NCI-H460 (cell line): ENCODE data around the gene LGI1. TPM values are rescaled to one million over a fixed set of nuclear protein-coding genes. Genes with fewer than 3 reads are reported as not detected.

Experiments used
- DNase-seq: peaks from one replicate; pipeline ENCODE4 v3.0.0-alpha.2; 2016; ENCODE audit warnings: low read depth; ENCODE audit errors: extremely low read depth
- total RNA-seq: library from RNA; depleted of rRNA; stranded (reverse); fragments of >200 nt; shearing (Covaris generic); gene quantifications from 2 replicates; pipeline ENCODE4 v1.2.3, GENCODE V29; 2014

The LGI1 gene
- total RNA-seq, 1 experiment from 2014 or later = 0.32 TPM

DNA sequence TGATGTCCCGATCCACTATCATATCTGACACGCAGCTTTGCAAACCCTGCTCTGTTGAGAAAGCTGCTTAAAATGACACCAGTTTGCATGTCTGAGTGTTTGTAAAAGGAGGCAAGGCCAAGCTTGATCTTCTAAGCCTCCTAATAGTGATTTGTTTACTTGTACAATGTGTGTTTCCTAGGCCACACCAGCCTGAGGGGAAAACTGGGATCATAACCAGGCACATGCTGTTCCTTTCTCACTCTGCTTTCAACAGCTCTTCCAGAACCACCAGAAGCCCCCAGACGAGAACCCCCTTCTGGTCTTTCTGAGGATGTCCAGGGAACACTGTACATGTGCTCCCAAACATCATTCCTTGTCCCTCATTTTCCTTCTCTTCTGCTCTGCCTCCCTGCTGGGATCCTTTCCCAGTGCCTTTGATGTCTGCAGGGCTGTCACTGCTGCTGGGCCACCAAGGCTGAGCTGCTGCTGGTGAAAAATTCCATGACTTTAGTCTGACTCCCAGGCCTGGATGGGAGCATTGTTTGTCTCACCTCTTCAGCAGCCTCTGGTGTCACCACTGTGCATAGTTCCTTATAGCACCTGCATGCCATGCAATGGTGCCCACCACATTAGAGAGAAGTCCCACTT, 4.0 kb upstream of the LGI1 start:
- DNase-seq = no peak

DNA sequence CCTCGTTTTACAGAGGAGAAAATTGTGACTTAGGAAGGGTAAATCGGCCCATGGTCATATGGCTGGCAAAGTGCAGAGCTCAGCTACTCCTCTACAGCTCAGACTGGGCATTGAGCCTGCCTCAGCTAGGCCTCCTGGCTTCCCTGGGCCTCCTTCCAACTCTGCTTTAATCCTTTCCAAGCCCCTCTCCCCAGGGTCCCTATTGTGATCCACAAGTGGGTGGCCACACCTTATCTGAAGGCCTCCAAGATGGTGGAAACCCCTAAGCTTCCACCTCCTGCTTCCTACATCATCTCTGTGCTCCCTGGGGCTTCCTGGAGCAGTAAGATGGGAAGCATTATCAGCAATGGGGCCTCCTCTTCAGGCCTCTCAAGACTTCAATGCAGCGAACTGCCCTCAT, 3.0 kb upstream of the LGI1 start:
- no peak for DNase-seq

DNA sequence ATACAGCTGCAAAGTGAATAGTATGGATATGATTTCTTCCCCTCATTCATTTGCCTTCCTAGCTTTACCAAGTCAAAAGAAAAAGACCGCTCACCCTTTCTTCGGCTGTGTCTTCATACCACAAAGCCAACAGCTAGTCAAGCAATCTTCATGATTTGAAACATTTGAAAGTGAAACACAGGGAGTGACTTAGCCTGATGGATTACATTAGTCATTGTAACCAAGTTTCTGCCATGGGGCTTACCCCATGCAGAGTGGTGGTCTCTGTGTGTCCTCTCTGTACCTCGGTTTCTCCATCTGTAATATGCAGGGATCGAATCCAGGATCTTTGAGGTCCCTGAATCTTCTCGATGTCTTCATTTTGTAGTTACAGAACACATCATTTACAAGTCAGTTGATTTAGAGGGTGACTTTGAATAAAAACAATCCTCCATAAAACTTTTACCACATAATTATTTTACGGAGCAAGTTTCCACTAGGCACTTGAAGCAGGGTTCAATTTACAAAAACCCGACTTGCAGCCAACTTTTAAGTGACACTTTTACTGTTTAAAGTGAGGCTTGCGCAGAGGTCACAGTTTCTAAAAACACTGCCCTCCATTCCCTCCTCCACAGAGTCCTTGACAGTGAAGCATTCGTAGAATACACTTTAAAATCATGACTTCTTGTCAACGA, 2.2 kb upstream of the LGI1 start:
- DNase-seq = no peak

DNA sequence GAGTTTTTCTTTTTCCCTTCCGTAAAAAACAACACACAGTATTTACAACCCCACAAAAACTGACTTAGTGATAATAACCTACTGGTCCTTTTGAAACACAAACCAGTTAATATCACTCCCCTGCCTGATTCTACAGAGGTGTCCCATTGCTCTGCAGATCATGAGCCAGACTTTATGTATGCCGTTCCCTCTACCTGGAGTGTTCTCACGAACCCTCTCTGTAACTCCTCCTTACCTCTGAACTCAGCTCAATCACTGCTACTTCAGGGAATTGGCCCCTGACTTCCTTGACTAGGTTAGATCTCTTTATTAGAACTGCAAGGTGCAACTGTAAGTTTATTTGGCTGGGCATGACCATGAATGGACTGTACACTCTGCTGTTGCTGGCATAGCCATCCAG, 1.6 kb upstream of the LGI1 start:
- DNase-seq = no peak

DNA sequence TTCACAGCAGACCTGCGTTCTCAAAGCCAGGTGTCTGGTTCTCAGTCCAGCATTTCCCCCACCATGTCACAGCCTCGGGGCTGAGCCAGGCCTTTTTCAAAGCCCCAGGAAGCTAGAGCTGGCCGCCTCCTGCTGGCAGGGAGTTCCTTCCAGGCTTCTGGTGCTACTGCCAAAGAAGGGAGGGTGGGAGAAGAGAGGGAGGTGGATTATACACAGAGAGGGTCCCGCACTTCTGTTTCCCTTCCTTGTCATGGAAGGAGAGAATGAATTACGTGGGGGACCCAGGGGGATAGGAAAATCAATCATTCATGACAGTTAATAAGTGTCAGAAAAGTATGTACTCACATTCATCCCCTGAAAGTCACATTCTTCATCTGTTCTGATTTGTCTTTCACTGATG, 600 bp upstream of the LGI1 start:
- DNase-seq = no peak

DNA sequence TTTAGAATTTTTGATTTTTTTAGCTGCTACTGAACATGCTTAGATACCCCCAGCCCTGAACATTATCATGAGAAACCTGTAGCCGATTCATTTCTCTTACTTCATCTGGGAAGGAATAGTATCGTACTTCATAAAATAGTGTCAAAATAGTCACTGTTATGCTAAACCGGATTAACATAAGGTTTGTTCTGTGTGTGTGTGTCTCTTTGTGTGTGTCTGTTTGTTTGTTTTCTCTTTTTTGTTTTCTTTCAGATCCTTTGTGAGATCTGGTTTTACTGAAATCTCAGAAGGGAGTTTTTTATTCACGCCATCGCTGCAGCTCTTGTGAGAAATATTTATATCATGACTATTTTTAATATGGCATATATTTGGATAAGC, 761 bp downstream of the LGI1 start:
- peak; percentile 55 for DNase-seq

DNA sequence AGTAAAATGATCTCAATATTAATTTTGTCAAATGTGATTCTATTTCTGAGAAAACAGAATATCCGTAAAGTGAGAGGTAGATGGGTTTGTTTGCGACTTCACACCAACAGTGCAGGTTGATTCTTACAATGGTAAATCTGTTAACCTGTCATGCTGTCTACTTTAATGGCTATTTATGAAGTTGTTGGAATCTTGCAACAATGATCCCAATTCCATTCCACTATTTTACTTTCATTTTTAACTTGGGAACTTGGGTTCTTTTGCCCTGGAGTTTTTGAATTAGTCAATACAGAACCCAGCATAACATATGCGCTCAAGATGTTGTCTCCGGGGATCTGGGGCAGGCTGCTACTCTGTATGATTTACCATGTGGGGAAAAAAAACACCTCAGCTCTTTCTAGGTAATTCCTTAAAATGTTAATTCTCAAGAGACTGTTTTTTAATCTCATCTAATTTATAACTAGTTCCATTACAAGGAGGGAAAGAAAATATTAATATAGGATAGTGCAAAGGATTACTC, 1.2 kb downstream of the LGI1 start:
- DNase-seq = no peak

DNA sequence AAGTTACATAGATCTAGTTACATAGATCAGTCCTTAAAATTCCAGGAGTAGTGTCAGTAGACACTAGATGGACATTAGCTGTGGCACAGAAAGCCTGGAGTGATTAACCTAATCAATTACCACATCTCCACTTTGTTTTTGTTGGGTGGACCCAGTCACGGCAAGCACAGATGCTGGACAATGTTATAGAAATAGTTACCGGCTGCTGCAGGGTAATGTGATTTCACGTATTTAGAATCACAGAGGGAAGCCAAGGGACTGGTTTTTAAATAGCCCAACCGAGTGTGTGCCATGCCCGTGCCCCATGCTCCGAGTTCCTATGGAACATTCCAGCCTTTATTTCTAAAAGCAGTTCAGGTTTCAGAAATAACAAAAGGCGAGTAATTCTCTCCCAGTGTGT, 2.8 kb downstream of the LGI1 start:
- DNase-seq = no peak

DNA sequence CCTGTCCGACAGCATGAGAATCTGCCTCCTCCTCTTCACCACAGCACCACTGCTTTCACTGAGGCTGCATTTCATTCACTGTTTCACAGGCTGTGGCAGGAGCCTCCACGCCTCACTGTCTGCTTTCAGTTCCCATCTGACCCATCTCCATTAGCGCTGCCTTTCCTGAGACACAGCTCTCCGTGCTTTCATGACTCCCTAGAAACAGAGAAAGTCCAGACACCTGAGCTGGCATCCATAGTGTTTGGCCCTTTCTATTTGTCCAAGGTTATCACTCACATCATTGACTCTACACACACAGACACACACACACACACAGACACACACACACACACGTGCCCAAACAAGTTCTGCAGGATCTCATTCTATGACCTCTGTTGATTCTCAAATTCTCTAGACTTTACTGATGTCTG, 5.2 kb downstream of the LGI1 start:
- DNase-seq = no peak

DNA sequence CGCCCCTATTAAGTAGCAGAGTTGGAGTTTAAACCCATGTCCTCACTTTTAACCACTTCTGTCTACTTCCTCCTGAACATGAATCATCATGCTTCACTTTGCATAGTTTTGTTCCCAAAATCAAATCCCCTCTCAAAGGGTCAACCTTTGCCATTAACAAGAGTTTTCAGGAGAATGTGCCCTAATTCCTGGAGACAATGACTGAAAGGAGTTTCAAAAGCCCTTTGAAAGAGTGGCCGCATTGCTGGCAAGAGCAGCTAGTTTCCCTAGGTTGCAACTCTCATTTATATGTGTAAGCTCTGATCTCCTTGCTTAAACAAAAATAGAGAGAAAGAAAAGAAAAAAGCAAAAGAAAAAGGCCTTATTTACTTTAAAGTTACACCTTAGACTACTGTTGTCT, 9.2 kb downstream of the LGI1 start:
- no peak for DNase-seq

DNA sequence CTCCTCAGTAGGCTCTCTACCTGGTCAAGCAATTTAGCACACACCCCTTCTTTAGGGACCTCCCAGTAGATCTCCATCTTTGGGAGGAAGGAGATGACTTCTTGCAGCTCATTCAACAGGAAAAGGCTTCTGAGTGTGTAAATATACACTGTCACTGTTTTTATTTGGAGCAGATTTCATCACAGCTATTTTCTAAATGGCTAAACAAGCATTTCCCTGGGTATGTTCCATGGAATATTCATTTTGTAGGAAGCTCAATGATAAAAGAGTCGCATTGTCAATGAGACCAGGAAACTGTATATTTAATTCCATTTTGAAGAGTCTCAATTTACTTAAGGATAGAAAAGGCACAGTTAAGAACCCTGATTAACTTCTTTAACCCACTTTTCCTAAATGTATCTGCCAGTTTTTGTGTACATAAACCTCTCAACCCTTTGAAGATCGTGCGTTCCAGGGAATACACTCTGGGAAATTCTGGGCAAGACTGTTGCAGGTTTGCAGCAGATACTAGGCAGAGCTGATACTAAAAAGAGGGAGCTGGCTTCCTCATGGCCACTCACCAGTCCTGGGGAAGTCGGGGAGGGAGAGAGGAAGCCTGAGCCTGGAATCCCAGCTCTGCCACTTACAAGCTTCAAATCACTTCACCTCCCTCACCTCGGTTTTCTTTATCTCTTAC, 10.1 kb downstream of the LGI1 start:
- no peak for DNase-seq

DNA sequence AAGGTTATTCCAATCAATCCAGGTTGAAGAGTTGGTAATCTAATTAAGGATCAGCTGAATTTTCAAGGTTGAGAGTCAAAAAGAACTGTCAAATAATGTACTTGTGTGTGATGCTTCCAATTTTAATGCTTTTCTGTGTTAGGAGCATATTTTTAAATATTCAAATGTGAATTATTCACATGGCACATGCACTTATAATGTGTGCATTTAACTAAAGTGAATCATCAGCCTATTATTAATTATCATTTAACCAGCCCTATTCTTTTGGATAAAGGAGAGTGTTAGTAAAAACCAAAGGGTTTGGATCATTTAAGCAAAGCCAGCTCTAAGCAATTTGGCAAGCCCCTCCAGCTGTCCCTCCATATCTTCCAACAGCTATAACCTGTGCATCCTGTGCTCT, 11.2 kb downstream of the LGI1 start:
- no peak for DNase-seq

DNA sequence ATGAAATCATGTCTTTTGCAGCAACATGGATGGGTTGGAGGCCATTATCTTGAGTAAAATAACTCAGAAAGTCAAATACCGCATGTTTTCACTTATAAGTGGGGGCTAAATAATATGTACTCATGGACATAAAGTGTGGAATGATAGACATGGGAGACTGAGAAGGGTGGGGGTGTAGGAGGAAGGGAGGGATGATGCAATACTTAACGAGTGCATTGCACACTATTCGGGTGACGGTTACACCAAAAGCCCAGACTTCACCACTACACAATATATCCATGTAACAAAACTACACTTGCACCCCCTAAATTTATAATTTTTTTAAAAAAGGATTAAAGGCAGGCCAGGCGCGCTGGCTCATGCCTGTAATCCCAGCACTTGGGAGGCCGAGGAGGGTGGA, 13.6 kb downstream of the LGI1 start:
- no peak for DNase-seq

DNA sequence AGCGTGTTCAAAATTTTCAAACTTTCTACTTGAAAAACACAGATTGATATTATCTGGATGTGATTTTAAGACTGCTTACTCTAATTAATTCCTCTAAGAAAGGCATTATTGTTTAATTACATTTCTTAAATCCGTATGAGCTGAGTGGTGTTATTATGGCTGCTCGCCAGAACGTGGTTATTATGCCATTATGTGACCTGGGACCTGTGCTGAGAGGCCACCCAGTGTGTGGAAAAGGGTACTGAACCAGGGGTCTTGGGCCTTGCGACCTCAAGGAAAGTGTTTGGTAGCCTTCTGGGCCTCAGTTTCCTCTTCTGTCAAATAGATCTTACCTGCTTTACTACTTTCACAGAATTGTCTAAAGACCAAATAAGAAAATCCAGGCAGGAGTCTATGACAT, 15.4 kb downstream of the LGI1 start:
- DNase-seq = no peak

DNA sequence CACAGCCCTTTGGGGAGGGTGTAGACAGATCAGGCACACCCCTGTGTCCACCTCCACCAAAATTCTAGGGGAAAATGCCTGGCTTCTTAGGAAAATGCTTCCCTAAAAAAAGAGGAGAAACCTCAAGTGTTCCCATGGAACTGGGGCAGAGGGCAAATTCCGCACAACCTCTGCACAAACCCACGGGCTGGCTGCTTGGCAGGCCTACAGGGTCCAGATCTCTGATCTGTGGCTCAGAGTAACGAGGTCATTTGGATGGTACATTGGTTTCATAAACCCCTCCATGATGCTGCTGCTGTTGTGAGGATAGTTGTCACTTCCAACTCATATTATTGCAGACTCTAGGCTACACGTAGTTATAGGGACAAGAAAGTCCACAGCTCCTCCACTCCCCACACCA, 16.0 kb downstream of the LGI1 start:
- DNase-seq = no peak

DNA sequence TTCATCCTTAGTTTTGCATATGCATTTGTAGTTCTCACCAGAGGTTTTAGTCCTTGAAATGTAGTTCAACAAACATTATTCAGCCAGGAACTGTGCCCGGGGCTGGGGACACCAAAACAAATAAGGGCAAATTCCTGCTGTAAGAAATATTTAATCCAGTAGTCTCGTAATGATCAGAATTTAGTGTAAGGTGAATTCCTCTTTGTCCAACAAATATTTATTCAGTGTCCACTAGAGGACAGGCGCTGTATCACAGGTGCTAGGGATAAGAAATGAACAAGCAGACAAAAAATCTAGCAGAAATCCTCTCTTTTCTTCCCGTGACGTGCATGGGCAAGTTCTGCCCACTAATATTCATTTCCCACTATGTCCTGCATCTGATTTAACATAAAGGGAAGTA, 17.6 kb downstream of the LGI1 start:
- no peak for DNase-seq

DNA sequence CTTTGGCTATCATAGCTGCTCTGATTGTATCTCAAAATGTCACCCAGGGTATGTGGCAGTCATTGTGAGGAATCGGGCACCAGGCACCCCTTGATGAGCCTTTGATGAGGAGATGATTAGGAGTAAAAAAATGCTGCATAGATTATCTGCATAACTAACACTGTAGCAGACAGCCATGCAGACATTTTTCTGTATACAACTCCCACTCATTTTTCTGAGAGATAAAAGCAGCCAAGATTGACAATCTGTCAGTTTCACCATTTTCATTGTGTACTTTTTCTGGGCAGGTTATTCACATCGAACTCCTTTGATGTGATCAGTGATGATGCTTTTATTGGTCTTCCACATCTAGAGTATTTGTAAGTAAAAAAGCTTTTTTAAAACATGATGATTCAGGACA, 19.4 kb downstream of the LGI1 start:
- DNase-seq = no peak

DNA sequence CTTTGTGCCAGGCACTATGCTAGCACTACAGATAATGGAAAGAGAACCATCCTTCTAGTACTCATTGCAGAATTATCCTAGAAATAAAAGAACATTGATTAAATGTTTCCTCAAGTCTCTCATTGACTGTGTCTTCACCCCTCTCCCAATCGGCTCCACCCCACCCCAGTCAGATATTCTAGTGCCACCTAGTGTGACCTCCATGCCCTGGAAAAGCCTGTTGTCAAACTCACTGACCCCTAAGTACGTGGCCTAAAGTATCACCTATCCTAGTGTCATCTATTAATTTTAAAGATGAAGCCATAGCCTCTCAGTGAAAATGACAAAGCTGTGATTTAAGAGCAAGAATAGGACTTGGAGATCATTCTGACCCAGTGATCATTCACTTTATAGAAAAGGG, 26.3 kb downstream of the LGI1 start:
- no peak for DNase-seq

DNA sequence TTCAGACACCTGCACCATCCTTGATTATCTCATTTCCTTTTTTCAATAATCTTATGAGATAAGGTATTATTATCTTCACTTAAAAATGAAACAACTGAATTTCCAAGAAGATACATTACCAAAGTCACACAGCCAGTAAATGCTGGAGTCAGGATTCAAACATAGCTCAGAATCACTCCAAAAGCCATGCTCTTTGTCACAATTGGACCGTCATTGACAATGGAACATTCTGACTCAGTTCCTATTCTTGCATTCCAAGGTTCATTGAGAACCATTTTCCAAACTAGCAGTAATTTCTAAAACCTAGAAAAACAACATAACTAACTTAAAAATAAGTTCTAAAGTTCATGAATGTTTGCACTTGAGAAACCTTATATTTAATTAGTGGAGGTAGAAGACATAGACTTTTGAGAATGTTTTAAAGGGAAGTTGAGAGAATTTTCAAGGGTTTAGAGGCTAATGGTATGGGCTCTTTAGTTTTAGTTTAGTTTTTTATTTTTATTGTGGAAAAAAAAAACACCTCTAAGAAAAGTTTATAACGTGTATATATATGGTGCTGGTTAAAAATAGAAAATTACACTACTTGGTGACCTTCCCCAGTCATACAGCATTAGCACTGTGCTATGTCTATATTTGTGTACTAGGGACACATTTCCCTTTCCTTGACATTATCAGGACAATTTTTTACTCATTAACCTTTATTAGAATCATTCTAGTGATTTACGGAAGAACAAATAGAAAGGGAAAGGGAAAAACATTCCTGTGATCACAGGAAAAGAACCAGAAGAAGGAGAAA, 30.9 kb downstream of the LGI1 start:
- no peak for DNase-seq

DNA sequence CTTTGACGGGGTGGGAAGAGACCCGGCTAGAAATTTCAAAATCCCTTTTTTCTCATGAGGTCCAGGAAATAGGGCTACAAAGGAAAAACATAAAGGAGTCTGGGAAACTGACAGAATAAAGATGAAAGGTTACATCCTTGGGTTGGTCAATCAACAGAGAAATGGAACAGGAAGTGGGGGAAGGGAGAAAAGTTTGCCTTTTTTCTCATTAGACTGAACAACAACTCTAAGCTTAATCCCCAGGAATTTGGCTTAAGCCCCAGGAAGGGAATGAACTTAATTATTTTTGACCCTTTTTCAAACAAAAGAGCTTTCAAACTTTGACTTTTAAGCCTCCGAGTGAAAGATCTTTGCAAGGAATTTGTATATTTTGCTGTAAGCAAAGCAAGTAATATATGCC, 32.7 kb downstream of the LGI1 start:
- DNase-seq = no peak

DNA sequence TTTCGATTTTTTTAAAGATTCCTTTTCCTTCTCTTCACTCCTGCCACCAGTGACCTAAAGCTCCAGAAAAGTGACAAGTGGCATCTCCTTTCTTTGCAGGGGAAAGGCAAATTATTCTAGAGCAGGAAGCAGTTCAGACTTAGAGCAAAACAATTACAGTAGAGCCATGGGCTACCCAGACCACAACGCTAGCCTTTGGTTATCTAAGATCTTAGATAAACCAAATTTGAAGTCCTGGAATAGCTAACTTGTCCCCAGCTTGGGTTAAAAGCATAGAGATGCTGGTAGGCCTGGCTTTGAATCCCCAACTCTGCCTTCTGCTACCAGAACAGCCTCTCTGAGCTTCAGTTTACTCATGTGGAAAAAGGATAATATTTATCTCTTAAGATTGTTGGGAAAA, 38.4 kb downstream of the LGI1 start:
- DNase-seq = no peak
